Sigmoid colon (tissue), 4 donors: ENCODE measurements around the gene SLC35F4.

ENCODE experiments used
- POLR2A ChIP-seq, 2 donors: fragments of 450-650 bp; IDR thresholded peaks; one replicate each; pipeline ENCODE4 v1.6.1; 2016; ENCODE audit warnings: antibody characterized with exemption in 2 of 2, mild to moderate bottlenecking in 2 of 2, moderate library complexity in 2 of 2
- POLR2AphosphoS5 ChIP-seq, 4 donors: sonication (generic); formaldehyde crosslinking; IDR thresholded peaks; one replicate each; pipeline ENCODE4 v1.6.1; 2017; ENCODE audit warnings: antibody characterized with exemption in 4 of 4
- TF ChIP-seq, protein P1 (sequence below), 4 experiments: fragments of 450-650 bp in 3 of 4; fragments of 200-600 bp in 1 of 4; IDR thresholded peaks; one replicate each; pipeline ENCODE4 v1.5.1; 2016 to 2019; ENCODE audit warnings: antibody characterized with exemption in 4 of 4, mild to moderate bottlenecking in 3 of 4, moderate library complexity in 2 of 4

DNA sequence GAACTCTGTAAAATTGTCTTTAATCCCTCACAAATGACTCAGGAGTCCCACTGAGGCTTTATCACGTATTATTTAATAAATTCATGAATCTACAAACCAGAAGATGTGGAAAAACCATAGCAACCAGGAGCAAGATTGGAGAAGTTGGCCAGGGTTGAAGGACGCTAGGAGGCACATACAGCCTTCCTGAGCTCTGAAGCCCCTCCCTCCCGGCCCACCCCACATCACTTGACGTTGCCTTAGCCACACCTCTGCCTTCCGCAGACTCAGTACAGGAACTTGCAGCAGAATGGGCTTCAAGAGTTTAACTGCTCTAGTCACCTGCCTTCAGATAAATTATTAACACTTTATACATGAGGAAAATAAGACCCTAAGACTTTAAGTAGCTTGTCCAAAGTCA is 33.9 kb downstream of the SLC35F4 start:
- no peak for TF ChIP-seq POLR2AphosphoS5 (IDR thresholded peaks at IDR 0.05)
- TF ChIP-seq, protein P1, sequence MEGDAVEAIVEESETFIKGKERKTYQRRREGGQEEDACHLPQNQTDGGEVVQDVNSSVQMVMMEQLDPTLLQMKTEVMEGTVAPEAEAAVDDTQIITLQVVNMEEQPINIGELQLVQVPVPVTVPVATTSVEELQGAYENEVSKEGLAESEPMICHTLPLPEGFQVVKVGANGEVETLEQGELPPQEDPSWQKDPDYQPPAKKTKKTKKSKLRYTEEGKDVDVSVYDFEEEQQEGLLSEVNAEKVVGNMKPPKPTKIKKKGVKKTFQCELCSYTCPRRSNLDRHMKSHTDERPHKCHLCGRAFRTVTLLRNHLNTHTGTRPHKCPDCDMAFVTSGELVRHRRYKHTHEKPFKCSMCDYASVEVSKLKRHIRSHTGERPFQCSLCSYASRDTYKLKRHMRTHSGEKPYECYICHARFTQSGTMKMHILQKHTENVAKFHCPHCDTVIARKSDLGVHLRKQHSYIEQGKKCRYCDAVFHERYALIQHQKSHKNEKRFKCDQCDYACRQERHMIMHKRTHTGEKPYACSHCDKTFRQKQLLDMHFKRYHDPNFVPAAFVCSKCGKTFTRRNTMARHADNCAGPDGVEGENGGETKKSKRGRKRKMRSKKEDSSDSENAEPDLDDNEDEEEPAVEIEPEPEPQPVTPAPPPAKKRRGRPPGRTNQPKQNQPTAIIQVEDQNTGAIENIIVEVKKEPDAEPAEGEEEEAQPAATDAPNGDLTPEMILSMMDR (IDR thresholded peaks at IDR 0.05) = no peak
- no peak for TF ChIP-seq POLR2A (IDR thresholded peaks at IDR 0.05)
